ENCODE measurements around the gene TAGLN.
"Not testable (repeated sequence)": the region's sequence is repeated elsewhere in the genome, so short reads cannot be mapped to it uniquely, and the experiment has no call there.

TAGLN gene

DNA sequence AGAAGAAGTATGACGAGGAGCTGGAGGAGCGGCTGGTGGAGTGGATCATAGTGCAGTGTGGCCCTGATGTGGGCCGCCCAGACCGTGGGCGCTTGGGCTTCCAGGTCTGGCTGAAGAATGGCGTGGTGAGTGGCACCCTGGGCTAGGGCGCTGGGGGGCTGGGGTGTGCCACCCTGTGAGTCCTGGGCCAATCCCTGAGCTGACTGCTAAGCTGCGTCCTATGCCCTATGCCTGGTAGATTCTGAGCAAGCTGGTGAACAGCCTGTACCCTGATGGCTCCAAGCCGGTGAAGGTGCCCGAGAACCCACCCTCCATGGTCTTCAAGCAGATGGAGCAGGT, 3.9 kb downstream of the TAGLN start:
- H3K4me3 ChIP-seq (ENCODE audit: low read length) = peak overlapping the region; percentile 88; the same call in 1 of the 2 replicates
- TF ChIP-seq, protein P1, sequence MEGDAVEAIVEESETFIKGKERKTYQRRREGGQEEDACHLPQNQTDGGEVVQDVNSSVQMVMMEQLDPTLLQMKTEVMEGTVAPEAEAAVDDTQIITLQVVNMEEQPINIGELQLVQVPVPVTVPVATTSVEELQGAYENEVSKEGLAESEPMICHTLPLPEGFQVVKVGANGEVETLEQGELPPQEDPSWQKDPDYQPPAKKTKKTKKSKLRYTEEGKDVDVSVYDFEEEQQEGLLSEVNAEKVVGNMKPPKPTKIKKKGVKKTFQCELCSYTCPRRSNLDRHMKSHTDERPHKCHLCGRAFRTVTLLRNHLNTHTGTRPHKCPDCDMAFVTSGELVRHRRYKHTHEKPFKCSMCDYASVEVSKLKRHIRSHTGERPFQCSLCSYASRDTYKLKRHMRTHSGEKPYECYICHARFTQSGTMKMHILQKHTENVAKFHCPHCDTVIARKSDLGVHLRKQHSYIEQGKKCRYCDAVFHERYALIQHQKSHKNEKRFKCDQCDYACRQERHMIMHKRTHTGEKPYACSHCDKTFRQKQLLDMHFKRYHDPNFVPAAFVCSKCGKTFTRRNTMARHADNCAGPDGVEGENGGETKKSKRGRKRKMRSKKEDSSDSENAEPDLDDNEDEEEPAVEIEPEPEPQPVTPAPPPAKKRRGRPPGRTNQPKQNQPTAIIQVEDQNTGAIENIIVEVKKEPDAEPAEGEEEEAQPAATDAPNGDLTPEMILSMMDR (conservative IDR thresholded peaks at IDR 0.05; ENCODE audit: low read length) = no peak
- DNase-seq (ENCODE audit: low read depth) = no peak

- TF ChIP-seq, protein P1 (conservative IDR thresholded peaks at IDR 0.05; ENCODE audit: low read length) = no peak
- no peak overlapping the region for H3K4me3 ChIP-seq (ENCODE audit: low read length)
- DNase-seq (ENCODE audit: low read depth) = no peak
These were observed 5.3 kb downstream of the TAGLN start for GRCh38 chr11:117204283-117205080.

DNA sequence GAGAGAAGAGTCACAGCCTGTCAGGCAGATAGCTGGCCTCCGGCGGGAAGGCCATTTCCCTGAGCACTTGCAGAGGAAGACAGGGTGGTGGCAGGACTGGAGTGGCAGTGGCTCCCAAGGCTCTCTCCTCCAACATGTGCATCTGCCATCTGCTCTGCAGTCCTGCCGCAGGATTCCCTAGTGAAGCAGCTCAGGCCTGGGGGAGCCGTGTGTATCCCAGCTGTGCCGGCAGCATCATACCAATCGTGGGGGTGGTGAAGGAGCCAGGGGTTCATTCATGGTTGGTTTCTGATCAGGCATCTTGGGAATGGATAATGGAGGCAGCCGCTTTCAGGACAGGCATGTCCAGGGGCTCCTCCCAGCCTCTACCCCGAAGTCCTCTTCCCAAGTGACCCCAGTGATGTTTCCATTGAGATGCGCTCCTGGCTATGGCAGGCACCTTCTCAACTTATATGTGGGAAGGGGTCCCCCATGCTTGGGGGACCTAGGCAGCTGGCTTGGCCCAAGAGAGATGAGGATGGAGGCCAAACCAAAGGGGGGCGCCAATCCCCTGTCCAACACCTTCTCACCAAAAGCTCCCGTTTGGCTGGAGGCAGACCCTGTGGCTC, 6.1 kb downstream of the TAGLN start:
- DNase-seq (ENCODE audit: low read depth) = no peak
- H3K4me3 ChIP-seq (ENCODE audit: low read length) = no peak overlapping the region
- TF ChIP-seq, protein P1 (conservative IDR thresholded peaks at IDR 0.05; ENCODE audit: low read length) = no peak

- not testable (repeated sequence) for H3K4me3 ChIP-seq (ENCODE audit: low read length); DNase-seq (ENCODE audit: low read depth)
These were observed 6.9 kb downstream of the TAGLN start for GRCh38 chr11:117206111-117206510.

GRCh38 chr11:117206859-117207258, 7.7 kb downstream of the TAGLN start:
- not testable (repeated sequence) for DNase-seq (ENCODE audit: low read depth); H3K4me3 ChIP-seq (ENCODE audit: low read length)

- DNase-seq (ENCODE audit: low read depth); H3K4me3 ChIP-seq (ENCODE audit: low read length): not testable (repeated sequence)
These were observed 8.3 kb downstream of the TAGLN start for GRCh38 chr11:117207481-117207880.

GRCh38 chr11:117208710-117209109, 9.5 kb downstream of the TAGLN start:
- H3K4me3 ChIP-seq (ENCODE audit: low read length); DNase-seq (ENCODE audit: low read depth): not testable (repeated sequence)

GRCh38 chr11:117209351-117210125, 10.4 kb downstream of the TAGLN start:
- peak; percentile 22 for DNase-seq (ENCODE audit: low read depth)
- H3K4me3 ChIP-seq (ENCODE audit: low read length) = not testable (repeated sequence)

GRCh38 chr11:117210620-117211019, 11.4 kb downstream of the TAGLN start:
- TF ChIP-seq, protein P1 (conservative IDR thresholded peaks at IDR 0.05; ENCODE audit: low read length) = no peak
- no peak for DNase-seq (ENCODE audit: low read depth)

More at GRCh38 chr11:117210620-117211019, 11.4 kb downstream of the TAGLN start:
- no peak overlapping the region for H3K4me3 ChIP-seq (ENCODE audit: low read length)

Measured in AG10803 (cell line).